ENCODE measurements around the gene CCNJ. TPM values are rescaled to one million over a fixed set of nuclear protein-coding genes. Genes with fewer than 3 reads are reported as not detected.

Gene CCNJ
- total and polyA plus RNA-seq, 9 of the 15 experiments (the other 6 are each of a cell fraction or from before 2014, with no cell fraction given), result 0.69 to 15.7 (median 9.2) TPM

GRCh38 chr10:96025566-96025965 is 17.8 kb upstream of the CCNJ start (continued):
- TF ChIP-seq ZNF277 (CRISPR knock-in tag; IDR thresholded peaks at IDR 0.05; ENCODE audit: borderline replicate concordance), result no peak

- FAIRE-seq, result no peak
- intact Hi-C loops (cut with micrococcal nuclease) (no loop called here), in situ Hi-C loops (cut with MboI) (no loop called here)
- no peaks in the 10 kb centered on the region for H3K9me1 ChIP-seq (ENCODE audit: control insufficient read depth, insufficient read depth, low read length)
- H3K9me3 ChIP-seq (replicated peaks; ENCODE audit: control insufficient read depth, insufficient read depth, low read depth, low read length), result no peaks in the 10 kb centered on the region
- no peak overlapping the region for H3K27ac ChIP-seq (ENCODE audit: extremely low read depth, low read depth, low read length)
- POLR2A ChIA-PET, result interaction anchor here (0.7 kb wide), 1 partner anchor 9 kb away, joined by 3 read pairs; the partner anchor contains the start of gene CCNJ
- H3K9ac ChIP-seq (ENCODE audit: insufficient read depth in 1 of 2, low read depth in 2 of 2, low read length in 2 of 2), result no peak overlapping the region
- CTCF ChIA-PET (ENCODE audit: low intra/inter-chr PET ratio), result no interaction called here
- H3K4me2 ChIP-seq (ENCODE audit: insufficient read depth, low read length), result no peak overlapping the region
- DNase-seq (ENCODE audit: extremely low read depth in 1 of 4, low spot score in 3 of 4), result no peak
- no TSS peak for BruUV-seq (replicated peaks)
- H3K27me3 ChIP-seq (ENCODE audit: control insufficient read depth in 2 of 2, insufficient read depth in 2 of 2, low read length in 2 of 2), result no peaks in the 10 kb centered on the region
- H2AFZ ChIP-seq (ENCODE audit: low read depth, low read length), result no peak overlapping the region
- H3K79me2 ChIP-seq (ENCODE audit: control insufficient read depth, insufficient read depth, low read length), result no peaks in the 10 kb centered on the region
- 0% methylated on average over 1 of the region's 1 CpG for WGBS (ENCODE audit: insufficient coverage, low coverage, missing lambda C conversion rate)
- no peaks in the 10 kb centered on the region for H4K20me1 ChIP-seq (replicated peaks; ENCODE audit: control insufficient read depth, insufficient read depth, low read length)
- H3K4me3 ChIP-seq, result no peak overlapping the region
- no peaks in the 10 kb centered on the region; a peak in 1 of 5 replicates for H3K4me1 ChIP-seq (replicated peaks in 1 of 2; ENCODE audit: control insufficient read depth in 2 of 2, insufficient read depth in 2 of 2, low read length in 2 of 2)
- H3K36me3 ChIP-seq (ENCODE audit: control insufficient read depth, insufficient read depth, low read length), result no peaks in the 10 kb centered on the region
- ATAC-seq, result no peak
- no peak for TF ChIP-seq CBX1 (IDR thresholded peaks at IDR 0.05; ENCODE audit: low read depth)
- no peak for TF ChIP-seq HNRNPK (IDR thresholded peaks at IDR 0.05; ENCODE audit: low read depth, low read length, poor library complexity, severe bottlenecking)
- TF ChIP-seq PATZ1 (CRISPR knock-in tag; IDR thresholded peaks at IDR 0.05; ENCODE audit: borderline replicate concordance), result no peak
- no peak for TF ChIP-seq ARID2 (IDR thresholded peaks at IDR 0.05)
- no peak for TF ChIP-seq SMARCC2 (IDR thresholded peaks at IDR 0.05; ENCODE audit: low read depth)
- no peak for TF ChIP-seq ASH1L (IDR thresholded peaks at IDR 0.05; ENCODE audit: borderline replicate concordance, low read depth, partially characterized antibody)
- no peak for TF ChIP-seq ZNF318 (IDR thresholded peaks at IDR 0.05; ENCODE audit: borderline replicate concordance in 1 of 2, low read depth in 1 of 2)
Measured at GRCh38 chr10:96034625-96035024, 8.8 kb upstream of the CCNJ start.

All from K562 (cell line).